Type B pancreatic cell (in vitro differentiated cells): ENCODE measurements around the gene PSMB7. TPM values are rescaled to one million over a fixed set of nuclear protein-coding genes. Genes with fewer than 3 reads are reported as not detected.

Experiments used
- DNase-seq: peaks from one replicate; pipeline ENCODE4 v3.0.0; 2021; ENCODE audit warnings: mixed read lengths; ENCODE audit not compliant: unreplicated experiment; ENCODE audit errors: extremely low spot score
- H3K27ac Mint-ChIP-seq: 2 replicates; pipeline ENCODE4 v1.8.0; 2021; ENCODE audit warnings: mild to moderate bottlenecking, mixed read lengths
- H3K27me3 Mint-ChIP-seq: 2 replicates; pipeline ENCODE4 v1.8.0; 2021; ENCODE audit warnings: mixed read lengths
- H3K36me3 Mint-ChIP-seq: 2 replicates; pipeline ENCODE4 v1.8.0; 2021; ENCODE audit warnings: mixed read lengths
- H3K4me1 Mint-ChIP-seq: one replicate; pipeline ENCODE4 v1.8.0; 2021; ENCODE audit warnings: mixed read lengths; ENCODE audit not compliant: unreplicated experiment
- H3K4me3 Mint-ChIP-seq: 2 replicates; pipeline ENCODE4 v1.8.0; 2021; ENCODE audit warnings: mild to moderate bottlenecking, mixed read lengths
- H3K9me3 Mint-ChIP-seq: 2 replicates; pipeline ENCODE4 v1.8.0; 2021; ENCODE audit warnings: mixed read lengths
- total RNA-seq: library from RNA; stranded (reverse); gene quantifications from 2 replicates; pipeline ENCODE4 v1.2.1, GENCODE V29; 2021; ENCODE audit warnings: low replicate concordance
- TF ChIP-seq, protein P1 (sequence below): fragments of 200-600 bp; sonication (generic); conservative IDR thresholded peaks from 2 replicates; pipeline ENCODE4 v1.5.0; 2021; ENCODE audit warnings: antibody characterized with exemption, mild to moderate bottlenecking

Gene PSMB7
- total RNA-seq, 1 donor from 2014 or later: 168 TPM

DNA sequence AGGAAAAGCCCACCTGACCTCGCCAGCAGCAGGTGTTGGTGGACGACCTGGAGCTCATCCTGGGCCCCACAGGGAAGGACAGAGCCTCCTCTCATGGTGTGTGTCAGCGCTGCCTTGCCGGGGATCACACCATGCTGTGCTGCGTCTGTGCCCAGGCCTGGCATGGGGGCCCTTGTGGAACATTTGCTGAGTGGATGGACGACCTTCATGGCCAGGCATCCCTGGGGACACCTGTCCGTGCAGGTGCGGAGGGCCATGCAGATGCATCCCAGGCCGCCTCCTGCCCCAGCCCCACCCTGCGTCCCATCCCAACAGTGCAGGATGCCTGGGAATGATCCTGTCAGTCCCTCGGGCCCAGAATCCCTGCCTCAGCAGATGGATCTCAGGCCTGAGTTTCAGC, 83.7 kb downstream of the PSMB7 start:
- DNase-seq: no peak
- Mint-ChIP-seq H3K9me3 (no peaks in the 10 kb centered on the region), H3K27me3 (peaks cover 4% of the 10 kb centered on the region), H3K4me1 (no peaks in the 10 kb centered on the region), H3K36me3 (peaks cover 3% of the 10 kb centered on the region), H3K4me3 (no peak overlapping the region), H3K27ac (no peak overlapping the region)
- TF ChIP-seq, protein P1, sequence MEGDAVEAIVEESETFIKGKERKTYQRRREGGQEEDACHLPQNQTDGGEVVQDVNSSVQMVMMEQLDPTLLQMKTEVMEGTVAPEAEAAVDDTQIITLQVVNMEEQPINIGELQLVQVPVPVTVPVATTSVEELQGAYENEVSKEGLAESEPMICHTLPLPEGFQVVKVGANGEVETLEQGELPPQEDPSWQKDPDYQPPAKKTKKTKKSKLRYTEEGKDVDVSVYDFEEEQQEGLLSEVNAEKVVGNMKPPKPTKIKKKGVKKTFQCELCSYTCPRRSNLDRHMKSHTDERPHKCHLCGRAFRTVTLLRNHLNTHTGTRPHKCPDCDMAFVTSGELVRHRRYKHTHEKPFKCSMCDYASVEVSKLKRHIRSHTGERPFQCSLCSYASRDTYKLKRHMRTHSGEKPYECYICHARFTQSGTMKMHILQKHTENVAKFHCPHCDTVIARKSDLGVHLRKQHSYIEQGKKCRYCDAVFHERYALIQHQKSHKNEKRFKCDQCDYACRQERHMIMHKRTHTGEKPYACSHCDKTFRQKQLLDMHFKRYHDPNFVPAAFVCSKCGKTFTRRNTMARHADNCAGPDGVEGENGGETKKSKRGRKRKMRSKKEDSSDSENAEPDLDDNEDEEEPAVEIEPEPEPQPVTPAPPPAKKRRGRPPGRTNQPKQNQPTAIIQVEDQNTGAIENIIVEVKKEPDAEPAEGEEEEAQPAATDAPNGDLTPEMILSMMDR: no peak

DNA sequence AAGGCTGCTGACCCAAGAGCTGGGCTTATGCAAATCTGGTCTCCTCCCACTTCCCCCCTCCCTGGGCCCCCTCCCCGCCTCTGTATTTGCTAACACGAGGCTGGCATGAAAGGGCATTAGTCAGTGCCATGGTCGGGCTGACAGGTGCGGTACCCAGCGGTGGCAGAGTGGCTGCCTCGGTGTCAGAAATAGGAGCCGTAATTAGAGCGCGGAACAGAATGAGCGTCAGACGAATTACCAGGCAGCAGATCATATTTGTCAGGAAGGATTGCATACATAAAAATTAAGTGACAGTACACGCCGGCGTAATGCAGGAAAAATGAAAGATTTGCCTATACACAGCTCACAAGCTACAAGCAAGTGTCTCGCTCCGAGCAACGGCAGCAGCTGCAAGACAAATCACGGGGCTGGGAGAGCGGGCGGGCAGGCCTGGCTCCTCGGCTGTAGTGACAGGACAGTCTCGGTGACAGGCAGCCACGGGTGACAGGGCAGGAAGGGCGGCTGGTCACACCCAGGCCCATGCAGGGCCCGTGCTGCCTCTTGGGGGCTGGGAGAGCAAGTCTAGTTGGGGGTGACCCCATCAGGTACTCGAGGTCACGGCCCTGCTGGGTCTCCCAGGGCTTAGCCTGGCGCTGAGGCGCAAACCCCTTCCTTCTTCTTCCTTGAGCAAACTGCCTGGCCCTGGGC, 85.1 kb downstream of the PSMB7 start:
- TF ChIP-seq, protein P1: no peak
- Mint-ChIP-seq H3K9me3 (no peaks in the 10 kb centered on the region), H3K27ac (no peak overlapping the region), H3K27me3 (peaks cover 4% of the 10 kb centered on the region), H3K4me1 (no peaks in the 10 kb centered on the region), H3K36me3 (peaks cover 3% of the 10 kb centered on the region), H3K4me3 (no peak overlapping the region)
- DNase-seq: no peak

DNA sequence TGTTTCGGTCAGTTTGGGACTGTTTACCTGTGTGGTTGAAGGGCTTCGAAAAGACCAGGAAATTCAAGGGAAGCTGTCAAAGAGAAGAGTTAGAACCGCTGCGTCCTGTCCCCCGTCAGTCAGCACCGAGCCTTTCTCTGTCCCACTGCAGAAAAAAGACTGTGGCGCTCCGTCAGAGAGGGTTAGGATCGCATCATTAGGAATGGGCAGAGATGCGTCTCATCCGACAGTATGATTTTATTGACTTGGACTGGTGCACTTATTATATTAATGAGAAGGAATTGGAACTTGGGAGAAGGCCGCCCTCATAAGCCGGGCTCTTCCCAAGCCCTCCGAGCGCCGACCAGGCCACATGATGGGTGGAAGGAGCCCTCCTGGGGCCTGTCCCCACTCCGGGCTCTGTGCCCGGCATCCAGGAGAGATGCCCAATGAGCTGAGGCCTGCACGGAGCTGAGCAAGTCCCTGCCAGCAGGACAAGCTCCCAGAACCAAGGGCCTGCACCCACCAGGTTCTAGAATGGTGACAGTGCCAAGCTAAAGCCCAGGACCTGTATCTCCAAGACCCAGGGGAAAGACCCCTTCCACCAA, 85.9 kb downstream of the PSMB7 start:
- H3K36me3 Mint-ChIP-seq: peaks cover 3% of the 10 kb centered on the region
- H3K27me3 Mint-ChIP-seq: peaks cover 4% of the 10 kb centered on the region
- H3K27ac Mint-ChIP-seq: no peak overlapping the region
- TF ChIP-seq, protein P1: no peak
- no peaks in the 10 kb centered on the region for H3K4me1 Mint-ChIP-seq
- H3K4me3 Mint-ChIP-seq: no peak overlapping the region
- no peaks in the 10 kb centered on the region for H3K9me3 Mint-ChIP-seq
- DNase-seq: no peak

DNA sequence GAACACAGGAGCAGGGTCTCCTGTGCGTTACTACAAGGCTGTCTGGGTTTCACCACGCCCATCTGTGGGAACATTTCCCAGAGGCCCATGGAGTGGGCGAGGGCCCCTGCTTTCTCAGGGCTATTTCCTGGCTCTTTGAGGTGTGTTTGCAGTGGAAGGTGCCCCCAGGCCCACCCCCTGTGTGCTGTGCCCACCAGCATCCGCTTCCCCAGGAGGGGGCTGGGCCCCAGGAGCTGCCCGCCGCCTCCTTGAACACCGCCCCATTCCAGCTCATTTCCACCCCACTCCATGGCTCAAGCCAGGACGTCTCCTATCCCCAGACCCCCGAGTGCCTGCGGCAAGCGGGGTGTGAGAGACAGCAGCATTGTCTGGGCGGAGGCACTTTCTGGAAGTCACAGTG, 87.0 kb downstream of the PSMB7 start:
- H3K27me3 Mint-ChIP-seq: no peaks in the 10 kb centered on the region
- H3K4me1 Mint-ChIP-seq: no peaks in the 10 kb centered on the region
- no peaks in the 10 kb centered on the region for H3K36me3 Mint-ChIP-seq
- H3K4me3 Mint-ChIP-seq: no peak overlapping the region
- no peak overlapping the region for H3K27ac Mint-ChIP-seq
- no peaks in the 10 kb centered on the region for H3K9me3 Mint-ChIP-seq
- DNase-seq: no peak
- TF ChIP-seq, protein P1: no peak

DNA sequence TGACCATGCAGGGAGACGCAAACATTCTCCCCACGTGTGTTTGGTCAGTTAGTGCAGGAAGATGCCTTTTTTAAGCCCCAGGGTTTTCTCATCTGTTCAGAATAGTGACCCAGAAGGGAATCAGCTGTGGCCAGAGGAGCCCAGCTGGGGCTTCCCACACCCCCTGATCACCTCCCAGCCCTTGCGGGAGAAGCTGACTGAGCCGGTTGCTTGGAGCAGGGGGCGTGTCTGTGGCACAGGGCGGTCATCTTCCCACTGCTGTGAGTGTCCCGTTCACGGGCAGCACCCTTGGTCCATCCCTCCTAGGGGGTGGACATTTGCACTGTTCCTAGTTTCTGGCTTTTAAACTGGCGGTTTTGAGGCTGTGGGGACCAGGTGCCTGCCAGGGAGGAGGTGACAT, 87.8 kb downstream of the PSMB7 start:
- Mint-ChIP-seq H3K9me3 (no peaks in the 10 kb centered on the region), H3K36me3 (no peaks in the 10 kb centered on the region), H3K4me3 (no peak overlapping the region), H3K27me3 (no peaks in the 10 kb centered on the region), H3K27ac (no peak overlapping the region), H3K4me1 (no peaks in the 10 kb centered on the region)
- TF ChIP-seq, protein P1: no peak
- no peak for DNase-seq
